BLaER1 treated with 17β-estradiol and CSF1 and Interleukin-3, amounts not matched to agents 10 nM and 100 nM (cell line): Measurements from ENCODE around the gene ARHGAP27.
A peak's percentile ranks its signal among the peaks of the same experiment; 100 is the strongest.
"Not testable (repeated sequence)": the region's sequence is repeated elsewhere in the genome, so short reads cannot be mapped to it uniquely, and the experiment has no call there.

Source experiments
- H3K27ac ChIP-seq, 11 experiments: shearing (Covaris generic); formaldehyde crosslinking; 2 replicates each; pipeline ENCODE4 v1.8.1; 2022
- H3K27me3 ChIP-seq, 11 experiments: shearing (Covaris generic); formaldehyde crosslinking; 2 replicates each; pipeline ENCODE4 v1.8.1; 2022
- H3K36me3 ChIP-seq, 11 experiments: shearing (Covaris generic); formaldehyde crosslinking; 2 replicates each; pipeline ENCODE4 v1.8.1; 2022
- H3K4me1 ChIP-seq, 10 experiments: shearing (Covaris generic); formaldehyde crosslinking; 2 replicates each; pipeline ENCODE4 v1.8.1; 2022
- H3K4me2 ChIP-seq, 11 experiments: shearing (Covaris generic); formaldehyde crosslinking; 2 replicates each; pipeline ENCODE4 v1.8.1; 2022
- H3K4me3 ChIP-seq, 10 experiments: shearing (Covaris generic); formaldehyde crosslinking; 2 replicates each; pipeline ENCODE4 v1.8.1; 2022
- H3K9ac ChIP-seq, 11 experiments: shearing (Covaris generic); formaldehyde crosslinking; 2 replicates each; pipeline ENCODE4 v1.8.1; 2022
- H3K9me3 ChIP-seq, 11 experiments: shearing (Covaris generic); formaldehyde crosslinking; replicated peaks in 1 of 11; 2 replicates each; pipeline ENCODE4 v1.8.1; 2022
- H4K20me1 ChIP-seq, 11 experiments: shearing (Covaris generic); formaldehyde crosslinking; 2 replicates each; pipeline ENCODE4 v1.8.1; 2022
- Cebpa-rat ChIP-seq, 11 experiments: shearing (Covaris generic); IDR thresholded peaks; 2 replicates each; pipeline ENCODE4 v1.8.1; 2022

ARHGAP27 gene

GRCh38 chr17:45347444-45347843, 85.2 kb downstream of the ARHGAP27 start:
- Histone ChIP-seq H3K4me1 (peaks cover 0 to 26% (median 8%) of the 10 kb centered on the region in 10 experiments; a peak in 10 of 20 replicates), H3K9me3 (peaks cover 7 to 13% (median 11%) of the 10 kb centered on the region in 11 experiments; a peak in 21 of 22 replicates), H3K27me3 (no peaks in the 10 kb centered on the region), H4K20me1 (no peaks in the 10 kb centered on the region), H3K36me3 (no peaks in the 10 kb centered on the region), H3K4me3 (no peak overlapping the region), H3K4me2 (peak overlapping the region in 1 of 11 experiments; percentile 16; a peak in 1 of 22 replicates), H3K27ac (no peak overlapping the region), H3K9ac (no peak overlapping the region)
- TF ChIP-seq Cebpa-rat (IDR thresholded peaks at IDR 0.05): no peak

GRCh38 chr17:45346216-45347015, 86.3 kb downstream of the ARHGAP27 start:
- Histone ChIP-seq H3K9ac (no peak overlapping the region), H3K27me3 (no peaks in the 10 kb centered on the region), H3K4me3 (no peak overlapping the region), H3K9me3 (peaks cover 0 to 5% (median under 1%) of the 10 kb centered on the region in 11 experiments; a peak in 8 of 22 replicates), H3K4me2 (peak overlapping the region in 3 of 11 experiments; percentile 9 to 41 (median 39); a peak in 3 of 22 replicates), H3K27ac (no peak overlapping the region), H3K4me1 (peaks cover 0 to 26% (median 9%) of the 10 kb centered on the region in 10 experiments; a peak in 12 of 20 replicates), H4K20me1 (no peaks in the 10 kb centered on the region), H3K36me3 (no peaks in the 10 kb centered on the region)
- TF ChIP-seq Cebpa-rat (IDR thresholded peaks at IDR 0.05): no peak

GRCh38 chr17:45345554-45346215, 87.0 kb downstream of the ARHGAP27 start:
- Histone ChIP-seq H3K9ac (no peak overlapping the region), H3K27me3 (no peaks in the 10 kb centered on the region), H4K20me1 (no peaks in the 10 kb centered on the region), H3K4me2 (peak overlapping the region in 5 of 11 experiments; percentile 6 to 41 (median 27); a peak in 6 of 22 replicates), H3K36me3 (no peaks in the 10 kb centered on the region), H3K9me3 (no peaks in the 10 kb centered on the region), H3K4me1 (peaks cover 0 to 26% (median 9%) of the 10 kb centered on the region in 10 experiments; a peak in 12 of 20 replicates), H3K4me3 (no peak overlapping the region), H3K27ac (peak overlapping the region in 1 of 11 experiments; percentile 18; a peak in 2 of 22 replicates)
- no peak for TF ChIP-seq Cebpa-rat (IDR thresholded peaks at IDR 0.05)

GRCh38 chr17:45345246-45345553, 87.5 kb downstream of the ARHGAP27 start:
- Histone ChIP-seq H3K27me3 (no peaks in the 10 kb centered on the region), H3K9me3 (no peaks in the 10 kb centered on the region), H3K4me1 (peaks cover 0 to 26% (median 9%) of the 10 kb centered on the region in 10 experiments; a peak in 12 of 20 replicates), H3K27ac (peak overlapping the region in 1 of 11 experiments; percentile 18; a peak in 2 of 22 replicates), H3K36me3 (no peaks in the 10 kb centered on the region), H3K4me2 (peak overlapping the region in 5 of 11 experiments; percentile 6 to 41 (median 12); a peak in 5 of 22 replicates), H3K9ac (no peak overlapping the region), H4K20me1 (no peaks in the 10 kb centered on the region), H3K4me3 (no peak overlapping the region)
- TF ChIP-seq Cebpa-rat (IDR thresholded peaks at IDR 0.05): no peak

- H3K4me2 ChIP-seq, H3K4me3 ChIP-seq, H4K20me1 ChIP-seq, H3K9me3 ChIP-seq, H3K9ac ChIP-seq, H3K27ac ChIP-seq, H3K36me3 ChIP-seq, H3K27me3 ChIP-seq: not testable (repeated sequence)
- H3K4me1 ChIP-seq: peaks cover 6 to 26% (median 14%) of the 10 kb centered on the region in 10 experiments; a peak in 19 of 20 replicates
Measured at GRCh38 chr17:45343967-45344664, 88.6 kb downstream of the ARHGAP27 start.
